HG03095 (cell line): ENCODE data around the gene TM4SF20.

Source experiments
- ATAC-seq: cut with Tn5 transposase; IDR thresholded peaks from one replicate; pipeline ENCODE4 v1.9.1; 2021; ENCODE audit warnings: moderate library complexity; ENCODE audit not compliant: unreplicated experiment

Gene TM4SF20, protein sequence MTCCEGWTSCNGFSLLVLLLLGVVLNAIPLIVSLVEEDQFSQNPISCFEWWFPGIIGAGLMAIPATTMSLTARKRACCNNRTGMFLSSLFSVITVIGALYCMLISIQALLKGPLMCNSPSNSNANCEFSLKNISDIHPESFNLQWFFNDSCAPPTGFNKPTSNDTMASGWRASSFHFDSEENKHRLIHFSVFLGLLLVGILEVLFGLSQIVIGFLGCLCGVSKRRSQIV

DNA sequence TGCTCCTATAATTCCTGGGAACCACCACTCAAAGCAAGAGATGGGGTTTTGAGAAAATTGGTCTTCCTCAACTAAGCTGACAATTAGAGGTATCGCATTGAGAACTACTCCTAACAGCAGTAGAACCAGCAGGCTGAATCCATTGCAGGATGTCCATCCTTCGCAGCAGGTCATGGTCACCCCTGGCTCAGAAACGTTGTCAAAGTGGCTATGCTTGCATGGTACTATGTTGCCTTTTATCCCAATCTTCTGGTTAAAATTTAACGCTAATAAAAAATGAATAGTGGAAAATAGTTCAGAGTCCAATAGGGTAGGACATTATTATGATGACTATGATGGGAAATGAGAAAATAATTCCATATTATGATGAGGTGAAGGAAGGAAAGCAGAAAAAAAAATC, at the start of gene TM4SF20:
TM4SF20 (minus strand) TSS at position 212 of the 400 bp plus-strand sequence; CDS start at position 174, 38 bp downstream.
- ATAC-seq, result no peak

DNA sequence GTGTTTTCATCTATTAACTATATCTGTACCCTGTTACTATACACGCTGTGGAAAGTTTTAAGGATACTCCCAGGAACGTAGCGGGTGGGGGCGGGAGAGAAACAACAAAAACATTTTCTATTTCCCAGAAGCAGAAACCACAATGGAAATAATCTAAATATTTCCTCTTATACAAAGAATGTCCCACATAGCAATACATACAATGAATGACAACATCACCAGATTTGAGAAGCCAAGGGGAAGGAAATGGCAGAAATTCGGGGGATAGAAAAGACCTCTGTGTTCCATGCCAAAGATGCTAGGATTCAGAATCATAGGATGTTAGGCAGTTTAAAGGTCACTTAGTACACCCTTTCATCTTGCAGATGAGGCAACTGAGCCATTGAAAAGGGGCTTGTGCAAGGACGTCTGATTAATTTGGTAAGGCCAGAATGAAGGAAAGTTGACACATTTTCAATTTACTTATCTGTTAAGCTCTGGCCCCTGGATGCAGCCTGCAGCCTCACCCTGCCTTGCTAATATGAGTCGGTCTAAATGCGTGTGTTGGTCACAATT, 49.7 kb upstream of the TM4SF20 start:
- no peak for ATAC-seq

GRCh38 chr2:227423656-227424499, 44.8 kb upstream of the TM4SF20 start:
- no peak for ATAC-seq

DNA sequence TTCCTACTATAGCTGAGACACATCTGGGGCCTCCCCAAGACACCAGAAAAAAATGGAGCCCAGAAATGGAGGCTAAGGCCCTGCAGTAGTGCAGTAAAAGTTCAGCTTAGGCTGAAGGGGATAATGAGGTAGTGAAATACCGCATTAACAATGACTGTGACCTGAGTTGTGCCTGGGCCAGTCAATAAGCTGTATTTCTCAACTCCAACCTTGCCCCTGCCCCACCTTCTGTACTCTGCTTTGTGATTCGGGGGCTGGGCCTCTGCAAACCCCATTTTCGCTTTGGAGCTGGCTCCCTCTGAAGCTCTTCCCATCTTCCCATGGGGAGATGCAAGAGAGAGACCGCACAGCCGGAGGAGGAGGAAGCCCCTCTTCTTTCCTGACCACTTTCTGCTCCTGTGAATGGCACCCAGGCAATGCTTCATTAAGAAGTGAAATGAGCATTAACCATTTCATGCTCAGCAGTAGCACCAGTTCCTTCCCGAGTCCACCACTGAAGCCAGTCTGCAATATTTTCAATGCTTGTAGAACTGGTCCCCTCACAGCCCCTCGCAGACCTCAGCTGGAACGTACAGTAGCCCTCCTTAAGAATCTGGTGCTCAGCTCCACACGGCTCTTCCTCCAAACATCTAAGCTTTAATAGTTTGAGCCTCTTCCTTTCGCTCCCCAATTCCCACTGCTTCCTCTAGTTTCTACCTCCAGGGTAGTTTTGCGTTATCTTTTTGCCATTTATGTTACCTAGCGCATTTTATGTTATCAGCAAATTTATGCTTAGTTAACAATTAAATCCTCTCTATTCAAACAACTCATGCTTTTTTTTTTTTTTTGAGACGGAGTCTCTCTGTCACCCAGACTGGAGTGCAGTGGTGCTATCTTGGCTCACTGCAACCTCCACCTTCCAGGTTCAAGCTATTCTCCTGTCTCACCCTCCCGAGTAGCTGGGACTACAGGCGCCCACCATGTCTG, 41.3 kb upstream of the TM4SF20 start:
- ATAC-seq, result no peak

DNA sequence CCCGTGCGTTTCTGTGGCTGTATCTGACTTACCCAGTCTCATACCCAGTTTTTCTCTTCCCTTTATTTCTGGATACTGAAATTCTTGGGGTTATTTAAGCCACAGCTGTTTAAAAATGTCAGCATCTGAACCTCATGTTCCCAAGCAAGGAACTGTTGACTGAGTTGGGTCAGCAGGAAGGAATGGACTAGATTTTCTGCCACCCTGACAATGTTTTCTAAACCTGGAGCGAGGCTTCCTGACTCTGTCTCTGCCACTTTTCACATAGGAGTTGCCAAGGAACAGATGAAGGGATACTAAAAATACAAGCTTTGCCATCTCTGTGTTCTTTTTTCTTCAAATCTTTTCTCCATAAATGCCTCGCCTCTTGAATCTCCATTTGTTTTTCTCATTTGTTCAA, 37.6 kb upstream of the TM4SF20 start:
- ATAC-seq, result no peak

- peak; percentile 27 for ATAC-seq
These were observed 36.7 kb upstream of the TM4SF20 start for GRCh38 chr2:227415538-227416424.

- no peak for ATAC-seq
These were observed 35.7 kb upstream of the TM4SF20 start for GRCh38 chr2:227414846-227415245.

DNA sequence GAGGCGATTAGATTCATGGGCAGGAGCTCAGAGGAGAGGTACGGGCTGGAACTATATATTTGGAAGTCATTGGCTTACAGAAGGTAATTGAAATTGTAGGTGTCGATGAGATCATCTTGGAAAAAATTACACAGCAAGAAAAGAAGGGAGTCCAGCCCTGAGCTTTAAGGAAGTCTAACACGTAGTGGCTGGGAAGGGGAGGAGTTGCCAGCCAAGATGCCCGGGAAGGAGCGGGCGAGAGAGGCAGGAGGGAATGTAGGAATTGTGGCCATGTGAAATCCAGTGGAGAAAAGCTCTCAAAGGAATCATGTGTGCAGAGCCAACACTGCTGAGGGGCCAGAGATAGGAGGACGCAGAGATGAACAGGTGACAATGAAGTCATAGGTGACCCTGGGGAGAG, 34.3 kb upstream of the TM4SF20 start:
- ATAC-seq, result no peak

DNA sequence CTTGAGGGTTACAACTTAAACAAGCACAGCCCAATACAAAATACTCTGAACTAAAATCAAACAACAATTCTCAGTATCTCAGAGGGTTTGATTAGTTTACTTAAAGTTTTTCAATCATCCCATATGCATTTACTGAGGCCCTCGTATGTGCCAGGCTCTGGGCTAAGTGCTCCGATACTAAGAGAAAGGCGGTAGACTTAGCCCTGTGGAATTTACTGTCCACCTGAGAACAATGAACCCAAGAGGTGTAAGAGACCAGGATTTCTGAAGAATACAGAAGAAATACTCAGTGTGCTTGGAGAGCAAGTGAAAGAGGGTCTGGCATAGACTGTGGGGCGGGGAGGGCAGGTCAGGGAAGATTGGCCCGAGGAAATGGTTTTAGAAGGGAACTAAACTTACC, 33.8 kb upstream of the TM4SF20 start:
- ATAC-seq, result no peak

- no peak for ATAC-seq
These were observed 32.9 kb upstream of the TM4SF20 start for GRCh38 chr2:227411990-227412350.

- ATAC-seq, result peak; percentile 77
These were observed 32.3 kb upstream of the TM4SF20 start for GRCh38 chr2:227411320-227411989.

- ATAC-seq, result no peak
These were observed 31.1 kb upstream of the TM4SF20 start for GRCh38 chr2:227410191-227410590.

GRCh38 chr2:227407591-227408151, 28.6 kb upstream of the TM4SF20 start:
- ATAC-seq, result no peak

DNA sequence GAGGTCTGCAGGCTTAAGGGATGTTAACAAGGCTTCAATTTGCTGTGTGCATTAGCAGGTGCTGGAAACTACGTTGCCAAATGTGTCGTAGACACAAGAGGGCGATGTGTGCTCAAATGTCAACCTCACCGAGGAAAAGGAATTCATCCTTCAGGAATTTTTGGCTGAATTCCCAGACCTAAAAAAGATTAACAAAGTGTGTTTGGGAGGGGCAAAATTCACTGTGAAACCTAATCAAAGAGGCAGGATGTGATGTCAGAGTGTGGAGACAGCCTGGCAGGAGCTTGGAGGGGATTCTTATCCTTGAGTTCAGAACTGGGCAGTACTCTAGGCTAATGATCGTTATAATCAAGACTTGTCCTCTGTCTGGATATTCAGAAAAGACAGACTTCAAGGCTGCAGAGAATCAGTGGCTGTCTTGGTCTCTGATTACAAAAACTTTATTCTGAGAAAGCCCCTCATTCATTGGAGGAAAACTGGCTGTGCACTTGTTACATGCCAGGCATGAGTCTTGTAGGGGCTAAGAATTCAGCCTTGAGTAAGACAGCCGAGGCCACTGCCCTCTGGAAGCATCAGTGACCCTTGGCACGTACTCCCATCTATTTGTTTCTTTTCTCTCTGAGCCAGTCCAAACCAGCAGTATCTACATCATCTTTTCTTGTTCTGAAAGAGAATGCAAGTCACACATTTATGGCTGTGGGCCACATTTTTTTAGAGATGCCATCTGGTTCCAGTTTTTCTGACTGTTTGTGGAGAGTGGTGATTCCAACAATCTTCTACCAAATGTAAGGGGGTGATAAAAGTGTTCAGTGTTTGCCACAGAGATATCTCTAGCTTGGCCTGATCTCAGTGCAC, 27.3 kb upstream of the TM4SF20 start:
- no peak for ATAC-seq

- ATAC-seq, result no peak
These were observed 25.6 kb upstream of the TM4SF20 start for GRCh38 chr2:227404585-227405271.

DNA sequence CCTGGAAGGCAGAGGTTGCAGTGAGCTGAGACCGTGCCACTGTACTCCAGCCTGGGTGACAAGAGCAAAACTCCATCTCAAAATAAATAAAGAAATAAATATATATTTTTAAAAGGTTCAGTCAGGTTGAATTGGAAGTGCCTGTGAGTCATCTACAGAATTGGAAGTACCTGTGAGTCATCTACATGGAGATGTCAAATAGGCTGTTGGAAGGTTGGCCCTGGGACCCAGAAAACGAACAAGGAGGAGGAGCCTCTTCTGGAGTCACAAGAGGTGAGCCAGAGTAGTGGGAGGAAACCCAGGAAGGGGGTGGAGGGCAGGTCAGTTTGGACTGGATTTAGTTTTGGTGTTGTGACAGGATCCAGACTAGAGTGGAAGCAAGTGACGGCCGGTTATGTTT, 23.9 kb upstream of the TM4SF20 start:
- ATAC-seq, result no peak

- ATAC-seq, result no peak
These were observed 23.2 kb upstream of the TM4SF20 start for GRCh38 chr2:227402321-227402720.

GRCh38 chr2:227401550-227401949, 22.4 kb upstream of the TM4SF20 start:
- ATAC-seq, result no peak
